Sigmoid colon (tissue), 3 donors: ENCODE measurements around the gene AKR1E2.

Experiments
- POLR2A ChIP-seq, 2 donors: fragments of 450-650 bp; IDR thresholded peaks; one replicate each; pipeline ENCODE4 v1.6.1; 2016; ENCODE audit warnings: antibody characterized with exemption in 2 of 2, mild to moderate bottlenecking in 2 of 2, moderate library complexity in 2 of 2
- TF ChIP-seq, protein P1 (sequence below), 4 experiments: fragments of 450-650 bp in 3 of 4; fragments of 200-600 bp in 1 of 4; IDR thresholded peaks; one replicate each; pipeline ENCODE4 v1.5.1; 2016 to 2019; ENCODE audit warnings: antibody characterized with exemption in 4 of 4, mild to moderate bottlenecking in 3 of 4, moderate library complexity in 2 of 4

- no peak for TF ChIP-seq POLR2A (IDR thresholded peaks at IDR 0.05)
- TF ChIP-seq, protein P1, sequence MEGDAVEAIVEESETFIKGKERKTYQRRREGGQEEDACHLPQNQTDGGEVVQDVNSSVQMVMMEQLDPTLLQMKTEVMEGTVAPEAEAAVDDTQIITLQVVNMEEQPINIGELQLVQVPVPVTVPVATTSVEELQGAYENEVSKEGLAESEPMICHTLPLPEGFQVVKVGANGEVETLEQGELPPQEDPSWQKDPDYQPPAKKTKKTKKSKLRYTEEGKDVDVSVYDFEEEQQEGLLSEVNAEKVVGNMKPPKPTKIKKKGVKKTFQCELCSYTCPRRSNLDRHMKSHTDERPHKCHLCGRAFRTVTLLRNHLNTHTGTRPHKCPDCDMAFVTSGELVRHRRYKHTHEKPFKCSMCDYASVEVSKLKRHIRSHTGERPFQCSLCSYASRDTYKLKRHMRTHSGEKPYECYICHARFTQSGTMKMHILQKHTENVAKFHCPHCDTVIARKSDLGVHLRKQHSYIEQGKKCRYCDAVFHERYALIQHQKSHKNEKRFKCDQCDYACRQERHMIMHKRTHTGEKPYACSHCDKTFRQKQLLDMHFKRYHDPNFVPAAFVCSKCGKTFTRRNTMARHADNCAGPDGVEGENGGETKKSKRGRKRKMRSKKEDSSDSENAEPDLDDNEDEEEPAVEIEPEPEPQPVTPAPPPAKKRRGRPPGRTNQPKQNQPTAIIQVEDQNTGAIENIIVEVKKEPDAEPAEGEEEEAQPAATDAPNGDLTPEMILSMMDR (IDR thresholded peaks at IDR 0.05): no peak
These were observed 24.6 kb upstream of the AKR1E2 start for GRCh38 chr10:4801405-4801804.
